GM03348 (cell line): ENCODE data around the gene ARHGAP19.

Experiments
- DNase-seq: peaks from one replicate; pipeline ENCODE4 v3.0.0; 2012; ENCODE audit warnings: low spot score

ARHGAP19 gene

DNA sequence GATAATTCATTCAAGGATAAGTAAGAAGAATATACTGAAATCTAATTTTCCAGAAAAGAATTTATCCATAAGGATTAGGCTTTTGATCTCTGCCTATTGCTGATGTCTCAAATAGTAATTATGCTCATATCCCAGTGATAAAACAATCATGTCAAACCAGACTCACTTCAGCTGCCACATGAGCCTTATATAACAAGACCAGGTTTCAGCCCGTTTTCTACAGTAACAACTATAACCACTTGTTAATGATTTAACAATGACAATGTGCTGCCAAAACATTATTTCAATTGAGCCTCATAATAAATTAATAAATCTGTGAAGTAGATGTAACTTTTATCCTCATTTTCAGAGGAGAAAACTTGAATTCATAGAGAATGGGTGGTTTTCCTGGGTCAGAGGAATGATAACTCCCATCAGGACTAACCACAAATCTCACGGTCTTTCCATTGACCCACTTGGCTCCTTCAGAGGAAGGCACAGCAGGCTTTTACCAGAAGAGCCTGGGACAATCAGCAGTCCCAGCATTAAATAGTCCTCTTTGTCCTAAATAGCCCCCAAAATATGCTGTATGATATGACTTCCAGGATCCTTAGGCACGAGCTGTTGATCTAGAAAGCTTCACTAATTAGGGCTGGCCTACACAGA is 64.2 kb downstream of the ARHGAP19 start:
- no peak for DNase-seq

DNA sequence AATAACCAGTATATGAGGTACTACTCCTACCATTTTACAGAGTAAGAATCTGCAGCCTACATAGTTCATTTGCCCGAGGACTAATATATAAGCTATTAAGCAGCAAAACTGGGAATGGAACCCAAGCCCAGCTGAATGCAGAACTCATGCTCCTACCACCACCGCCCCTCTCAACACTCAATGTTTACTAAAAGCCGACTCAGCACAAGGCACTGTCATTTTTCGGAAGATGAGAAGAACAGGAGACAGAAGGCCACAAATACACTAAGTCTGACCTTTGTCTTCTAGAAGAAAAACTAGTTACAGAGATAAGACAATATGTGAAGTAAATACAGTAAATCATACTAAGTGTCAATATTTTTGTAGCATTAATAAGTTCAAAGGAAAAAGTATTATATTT is 66.0 kb downstream of the ARHGAP19 start:
- DNase-seq: no peak

DNA sequence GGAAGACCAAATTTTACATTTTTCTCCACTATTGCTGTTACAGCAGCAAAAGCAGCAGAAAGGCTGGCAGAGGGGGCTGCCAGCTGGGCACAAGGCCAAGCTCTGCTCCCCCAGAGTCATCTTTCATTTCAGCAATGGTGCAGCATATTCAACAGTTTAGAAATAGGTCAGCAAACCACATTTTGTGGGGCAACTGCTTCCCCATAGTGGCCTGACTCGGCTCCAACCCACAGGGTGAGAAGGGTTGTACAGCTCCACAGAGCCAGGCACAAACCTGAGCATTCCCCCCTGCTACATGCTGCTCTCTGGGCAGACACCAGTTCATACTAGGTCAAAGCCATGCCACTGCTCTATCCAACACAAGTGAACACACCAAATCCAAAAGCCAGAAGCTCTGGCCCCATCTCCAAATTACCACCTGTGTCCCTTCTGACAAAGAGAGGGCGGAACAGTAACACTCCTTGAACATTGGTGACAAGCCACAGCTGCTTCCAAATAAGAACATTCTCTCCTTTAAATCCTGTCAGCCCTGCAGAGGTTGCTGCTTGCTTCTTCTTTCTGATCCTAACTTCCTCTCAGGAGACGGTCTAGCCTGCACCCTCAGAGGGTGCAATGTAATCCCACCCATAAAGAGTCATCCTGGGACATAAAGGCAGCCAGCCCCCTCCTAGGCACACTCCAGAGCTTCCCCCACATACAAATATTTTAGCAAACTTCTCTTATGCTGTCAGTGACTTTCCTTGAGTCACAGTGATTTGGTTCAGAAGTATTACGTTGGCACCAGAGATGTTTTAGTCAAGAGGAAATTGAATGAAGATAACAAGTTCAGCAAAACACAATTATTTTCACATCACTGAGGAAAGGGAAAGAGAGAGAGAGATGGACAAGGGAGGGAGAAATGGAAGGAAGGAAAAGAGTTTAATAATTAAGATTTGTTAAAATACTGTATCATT is 67.7 kb downstream of the ARHGAP19 start:
- DNase-seq: peak; percentile 11

DNA sequence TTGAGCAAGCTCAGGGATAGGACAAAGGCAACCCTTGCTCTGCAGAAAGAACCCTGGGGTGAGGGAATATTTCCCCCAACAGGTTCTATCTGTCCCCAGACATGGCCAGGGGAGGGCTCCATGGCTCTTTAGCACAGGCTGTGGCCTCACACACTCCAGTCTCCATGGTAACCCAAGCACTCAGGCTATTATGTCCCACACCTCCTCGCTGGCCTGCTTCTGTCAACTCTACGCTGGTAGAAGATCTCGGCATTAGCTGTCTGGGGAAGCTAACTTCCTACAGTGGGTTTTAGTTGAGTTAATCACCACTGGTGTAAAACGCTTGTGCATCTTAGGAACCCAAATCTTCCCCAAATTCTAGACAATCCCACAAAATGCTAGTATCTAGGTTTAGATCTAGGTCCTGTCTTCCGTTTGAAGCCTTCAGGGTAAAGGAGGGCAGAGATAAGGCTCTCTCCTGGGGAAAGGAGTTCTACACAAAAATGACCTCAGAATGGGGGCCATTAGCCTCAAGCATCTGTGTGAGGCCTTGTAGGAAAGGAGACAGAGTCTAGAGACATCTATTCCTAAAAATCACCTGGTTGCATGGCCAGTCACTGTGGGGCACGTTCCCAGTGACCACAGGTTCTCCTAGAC is 70.0 kb downstream of the ARHGAP19 start:
- DNase-seq: no peak

DNA sequence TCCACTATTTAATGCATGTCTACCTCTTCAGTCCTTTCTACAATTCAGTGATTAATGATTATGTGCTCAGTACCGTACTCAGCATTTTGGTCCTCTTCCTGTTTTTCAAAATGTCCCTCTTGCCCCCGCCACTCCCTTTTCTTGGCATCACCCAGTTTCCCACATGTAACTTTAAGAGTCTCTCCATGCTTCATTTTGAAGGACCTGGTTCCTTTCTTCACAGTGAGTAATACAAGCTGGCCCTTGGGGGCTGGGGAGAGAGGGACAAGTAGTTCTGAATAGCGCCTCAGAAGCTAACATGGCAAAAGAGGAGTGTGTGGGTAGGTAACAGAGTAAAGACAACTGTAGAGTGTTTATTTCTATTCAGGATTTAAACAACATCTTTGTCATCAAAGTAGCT is 72.1 kb downstream of the ARHGAP19 start:
- DNase-seq: no peak

DNA sequence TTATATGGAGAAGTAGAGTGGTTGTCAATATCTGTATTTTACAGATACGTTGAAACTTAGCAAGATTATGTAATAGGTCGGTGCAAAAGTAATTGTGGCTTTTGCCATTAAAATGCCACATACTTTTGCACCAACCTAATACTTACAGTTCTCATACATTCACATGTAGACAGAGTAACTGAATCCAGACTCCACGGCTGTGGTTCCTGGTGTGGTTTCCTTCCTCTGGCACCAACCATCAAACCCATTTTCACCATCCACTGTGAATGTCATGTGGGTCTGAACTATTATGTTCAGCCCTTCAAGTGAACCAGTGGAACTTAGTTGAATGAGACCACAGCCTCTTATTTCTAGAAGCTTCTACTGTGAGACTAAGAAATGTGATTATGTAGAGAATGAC is 75.1 kb downstream of the ARHGAP19 start:
- DNase-seq: no peak

DNA sequence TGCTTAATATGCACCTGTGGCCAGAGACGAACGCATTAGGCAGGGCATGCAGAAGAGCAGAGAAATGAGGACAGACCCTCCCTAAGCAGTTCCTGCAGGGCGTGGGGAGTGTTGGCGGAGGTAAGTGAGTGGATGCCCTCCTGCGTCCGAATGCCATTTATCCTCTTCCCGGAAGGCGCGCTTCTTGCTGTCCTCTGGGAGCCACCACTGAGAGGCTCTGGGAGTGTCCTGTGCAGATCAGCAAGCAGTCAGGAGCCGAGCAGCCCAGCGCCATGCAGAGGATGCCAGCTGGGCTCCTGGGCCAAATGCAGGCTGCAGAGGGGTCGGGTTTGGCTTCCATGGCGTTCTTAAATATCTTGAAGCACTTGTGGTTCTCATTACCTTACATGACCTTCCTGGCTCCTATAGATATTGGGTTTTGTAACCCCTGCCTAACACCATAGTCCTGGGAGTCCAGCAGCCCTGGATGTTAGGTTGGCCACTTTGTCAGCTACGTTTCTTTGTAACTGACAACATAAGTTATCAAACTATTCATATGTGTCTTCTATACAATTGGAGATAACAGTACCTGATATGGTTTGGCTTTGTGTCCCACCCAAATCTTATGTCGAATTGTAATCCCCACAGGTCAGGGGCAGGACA is 76.7 kb downstream of the ARHGAP19 start:
- no peak for DNase-seq

DNA sequence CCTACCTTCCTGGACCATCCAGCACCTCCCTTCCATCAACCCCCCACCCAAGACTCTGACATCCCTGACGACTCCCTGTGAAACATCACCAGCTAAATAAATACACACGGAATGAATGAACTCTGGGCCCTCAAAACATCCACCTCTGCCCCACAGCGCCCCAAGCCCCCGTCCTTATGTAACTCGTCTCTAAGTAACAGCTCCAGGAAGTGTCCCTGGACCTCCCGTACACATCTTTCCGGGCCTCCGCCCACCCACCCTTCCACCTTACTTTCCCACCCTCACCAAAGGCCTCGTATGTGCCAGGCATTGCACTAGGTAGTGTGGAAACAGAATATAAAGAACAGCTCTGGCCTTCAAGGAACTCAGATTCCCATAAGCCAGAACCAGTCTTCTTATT is 79.0 kb downstream of the ARHGAP19 start:
- no peak for DNase-seq

DNA sequence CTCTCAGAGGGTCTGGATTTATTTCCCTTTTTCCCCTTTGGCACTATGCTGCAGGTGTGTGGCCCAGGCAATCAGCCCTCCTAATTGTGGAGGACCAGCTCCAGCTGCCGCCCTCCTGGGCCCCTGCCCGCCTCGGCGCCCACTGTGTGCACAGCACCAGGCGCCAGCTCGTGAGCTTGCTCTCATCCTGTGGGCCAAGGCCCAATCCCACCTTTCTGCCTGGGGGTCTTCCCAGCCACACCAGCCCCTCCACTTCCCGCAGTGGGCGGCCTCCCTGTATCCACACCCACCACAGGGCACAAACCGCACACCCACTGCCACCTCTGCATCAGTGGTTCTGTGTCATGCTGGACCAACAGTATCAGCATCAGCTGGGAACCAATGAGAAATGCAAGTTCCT is 81.2 kb downstream of the ARHGAP19 start:
- no peak for DNase-seq

DNA sequence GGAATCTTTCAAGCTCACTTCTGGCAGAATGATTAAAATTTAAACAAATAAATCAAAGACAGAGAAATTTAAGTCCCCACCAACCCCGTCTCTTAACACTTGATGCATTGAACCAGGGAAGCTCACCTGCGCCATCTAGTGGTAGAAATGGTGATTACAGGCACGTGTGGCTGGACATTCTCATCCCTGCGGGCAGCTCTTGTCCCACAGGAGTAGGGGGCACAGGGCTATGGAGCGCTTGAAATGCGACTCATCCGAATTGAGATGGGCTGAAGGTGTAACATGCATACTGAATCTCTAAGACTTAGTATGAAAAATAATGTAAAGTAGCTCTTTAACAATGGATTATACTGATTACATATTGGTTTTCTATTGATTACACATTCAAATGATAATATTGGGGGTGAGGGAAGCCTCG is 81.9 kb downstream of the ARHGAP19 start:
- DNase-seq: peak; percentile 84

DNA sequence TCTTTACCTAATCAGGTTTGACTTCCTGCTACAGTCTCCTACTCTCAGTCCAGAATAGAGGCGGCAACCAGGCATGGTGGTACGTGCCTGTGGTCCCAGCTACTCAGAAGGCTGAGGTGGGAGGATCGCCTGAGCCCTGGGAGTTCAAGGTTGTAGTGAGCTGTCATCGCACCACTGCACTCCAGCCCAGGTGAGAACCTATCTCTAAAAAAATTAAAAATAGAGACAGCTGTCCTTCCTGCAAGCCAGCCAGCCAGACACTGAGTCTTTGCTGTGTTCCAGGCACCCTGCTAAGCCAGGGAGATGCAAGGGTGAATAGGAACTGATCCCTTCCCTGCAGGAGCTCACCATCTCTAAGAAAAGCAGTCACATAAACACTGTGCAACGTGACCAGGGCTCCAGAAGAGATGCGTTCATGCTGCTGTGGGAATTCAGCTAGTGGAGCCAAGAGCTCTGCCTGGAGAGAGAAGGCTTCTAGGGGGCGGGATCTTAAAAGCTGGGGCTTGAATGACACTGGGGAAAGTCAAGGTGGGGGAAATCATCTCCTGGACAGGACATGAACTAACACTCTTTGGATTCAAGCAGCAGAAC is 84.6 kb downstream of the ARHGAP19 start:
- DNase-seq: no peak

DNA sequence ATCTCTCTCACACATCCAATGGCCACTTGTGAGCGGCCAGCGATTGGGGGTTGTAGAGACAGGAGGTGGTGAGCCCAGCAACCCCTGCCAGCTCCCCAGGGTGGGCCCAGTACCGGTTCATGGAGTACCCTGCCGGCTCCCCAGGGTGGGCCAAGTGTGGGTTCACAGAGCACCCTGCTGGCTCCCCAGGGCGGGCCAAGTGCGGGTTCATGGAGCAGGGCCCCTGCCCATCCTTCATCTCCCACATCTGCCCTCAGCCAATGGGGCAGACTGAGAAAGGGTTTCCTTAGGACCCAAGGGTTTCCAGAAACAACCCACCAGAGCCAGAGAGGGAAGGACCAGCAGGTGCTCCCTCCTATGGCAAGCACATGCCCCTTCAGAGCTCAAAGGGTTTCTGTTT is 85.3 kb downstream of the ARHGAP19 start:
- DNase-seq: no peak

DNA sequence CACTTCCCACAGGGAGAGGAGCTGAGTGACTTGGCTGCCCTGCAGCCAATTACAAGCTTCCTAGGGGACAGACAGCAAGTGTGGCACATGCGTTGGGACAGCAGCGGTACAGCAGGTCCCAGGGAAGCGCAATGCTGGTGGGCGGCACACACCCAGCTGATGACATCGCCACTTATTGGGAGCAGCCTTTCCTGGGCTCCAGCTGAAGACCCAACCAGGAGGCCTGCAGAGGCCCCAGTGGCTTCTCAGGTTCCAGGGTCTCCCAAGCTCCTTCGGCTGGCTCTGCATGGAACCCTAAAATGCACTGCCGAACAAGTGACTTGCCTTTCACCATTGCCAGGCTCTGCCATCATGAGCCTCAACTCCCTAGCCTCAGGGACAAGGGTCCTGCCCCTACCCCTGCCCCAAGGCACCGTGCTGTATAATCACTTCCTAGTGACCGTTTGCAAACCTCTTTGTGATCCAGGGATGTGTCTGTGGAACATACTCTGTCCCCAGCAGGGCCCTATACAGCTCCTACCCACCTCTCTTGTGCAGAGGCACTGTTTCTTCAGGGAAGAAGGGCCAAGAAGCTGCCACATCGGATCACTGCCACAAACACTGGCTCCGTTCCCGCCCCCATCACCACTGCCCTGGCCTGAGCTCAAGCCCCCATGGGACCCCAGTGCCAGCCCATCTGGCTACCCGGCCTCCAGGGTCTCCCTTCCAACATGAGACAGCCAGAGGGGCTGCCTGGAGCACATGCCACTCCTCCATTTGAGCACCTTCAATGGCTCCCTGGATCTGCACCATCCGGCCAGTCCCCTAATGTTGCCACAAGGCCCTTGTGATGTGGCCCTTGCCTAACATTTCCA is 87.4 kb downstream of the ARHGAP19 start:
- DNase-seq: no peak

DNA sequence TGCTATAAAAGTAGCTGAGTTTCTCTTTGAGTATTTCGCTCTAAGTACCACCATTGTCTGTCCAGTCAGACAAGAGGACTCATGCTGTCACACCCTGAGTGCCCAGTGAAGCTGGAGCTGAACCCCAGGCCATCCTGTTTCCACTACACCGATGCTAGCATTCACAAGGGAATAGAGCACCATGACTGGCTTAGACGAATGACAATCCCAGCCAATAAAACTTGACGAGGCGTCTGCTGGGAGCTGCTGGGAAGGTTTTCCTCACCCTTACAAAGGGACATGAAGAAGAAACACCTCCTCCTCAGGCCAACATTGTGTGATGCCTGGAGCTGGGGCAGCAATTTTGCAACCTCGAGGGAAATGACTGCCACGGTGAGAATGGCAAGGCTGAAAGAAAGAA is 89.2 kb downstream of the ARHGAP19 start:
- no peak for DNase-seq

DNA sequence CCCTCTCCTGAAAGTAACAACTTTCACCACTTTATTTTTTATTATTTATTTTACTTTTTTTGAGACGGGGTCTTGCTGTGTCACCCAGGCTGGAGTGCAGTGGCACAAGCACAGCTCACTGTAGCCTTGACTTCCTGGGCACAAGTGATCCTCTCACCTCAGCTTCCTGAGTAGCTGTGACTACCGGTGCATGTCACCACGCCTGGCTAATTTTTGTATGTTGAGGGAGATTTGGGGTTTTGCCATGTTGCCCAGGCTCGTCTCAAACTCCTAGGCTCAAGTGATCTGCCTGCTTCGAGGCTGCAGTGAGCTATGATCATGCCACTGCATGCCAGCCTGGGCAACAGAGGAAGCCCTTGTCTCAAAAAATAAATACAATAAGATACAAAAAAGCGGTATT is 91.8 kb downstream of the ARHGAP19 start:
- DNase-seq: no peak

DNA sequence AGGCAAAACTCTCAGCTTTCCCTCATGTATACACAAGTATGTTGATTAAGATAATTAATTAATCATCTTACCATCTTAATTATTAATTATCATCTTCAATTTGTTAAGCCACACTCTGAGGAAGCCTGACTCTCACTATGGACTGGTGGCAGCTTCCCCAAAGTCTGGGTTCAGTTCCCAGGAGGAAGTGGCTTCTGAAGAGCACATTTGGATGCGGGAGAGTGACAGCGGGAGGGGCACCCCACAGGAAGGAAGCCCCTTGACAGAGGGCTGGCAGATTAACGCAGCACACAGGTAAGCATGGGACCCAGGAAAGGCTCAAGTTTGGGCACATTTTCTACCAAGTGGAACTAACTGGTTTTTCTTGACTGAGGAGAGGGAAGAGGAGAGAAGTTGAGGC is 93.3 kb downstream of the ARHGAP19 start:
- no peak for DNase-seq

DNA sequence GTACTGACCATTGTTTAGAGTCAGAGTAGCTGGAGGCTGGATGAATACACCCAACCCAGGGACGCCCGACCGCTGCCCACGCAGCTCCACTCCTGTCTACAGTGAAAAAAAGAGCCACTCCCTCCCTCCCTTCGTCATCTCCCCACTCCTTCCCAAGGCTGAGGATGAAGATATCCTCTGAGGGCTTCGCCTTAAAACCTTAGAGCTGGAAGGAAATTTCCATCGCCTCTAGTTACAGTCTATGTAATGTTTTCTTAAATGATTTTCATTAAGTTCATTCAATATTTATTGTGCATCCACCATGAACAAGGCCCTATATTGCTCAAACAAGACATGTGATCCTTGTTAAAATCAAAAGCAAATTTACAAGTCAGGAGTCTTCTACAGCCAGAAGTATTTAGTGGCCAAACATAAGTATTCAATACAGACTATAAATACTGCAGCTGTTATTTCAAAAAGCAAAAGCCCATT is 95.4 kb downstream of the ARHGAP19 start:
- no peak for DNase-seq

DNA sequence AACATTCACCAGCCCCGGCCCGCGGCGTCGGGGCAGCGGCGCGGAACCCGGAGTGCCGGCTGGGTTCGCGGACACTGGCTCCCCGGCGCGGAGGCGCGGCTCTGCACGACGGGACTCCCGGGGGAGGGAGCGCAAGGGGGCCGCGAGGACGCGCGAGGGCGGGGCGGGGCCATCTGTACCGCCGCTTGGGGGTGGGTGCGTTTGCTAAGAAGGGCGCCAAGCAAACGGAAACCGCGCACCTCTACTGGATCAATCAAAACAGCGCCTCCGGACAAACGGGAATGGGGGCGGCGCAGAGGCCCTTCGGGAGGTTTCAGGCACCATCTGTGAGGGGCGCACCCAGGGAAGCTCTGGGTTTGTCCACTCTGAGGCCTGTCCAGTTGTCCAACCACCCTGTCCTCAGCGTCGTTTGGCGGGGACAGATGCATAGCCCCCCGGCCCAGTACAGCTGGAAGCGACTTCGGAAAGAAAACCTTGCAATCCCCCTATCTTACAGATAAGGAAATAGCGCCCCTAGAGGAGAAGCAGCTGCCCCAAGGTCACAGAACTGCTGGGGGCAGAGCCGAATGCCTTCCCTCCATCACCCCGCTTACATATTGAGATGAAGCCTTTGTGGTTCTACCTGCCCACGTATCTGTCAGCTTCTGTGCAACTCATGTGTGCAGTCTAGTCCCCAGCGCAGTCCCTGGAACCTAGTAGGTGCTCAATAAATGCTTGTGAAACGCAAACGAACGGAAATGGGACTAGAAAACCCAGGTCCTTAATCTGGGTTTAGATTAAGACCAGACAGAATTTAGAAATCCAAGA is 96.0 kb downstream of the ARHGAP19 start:
- peak; percentile 78 for DNase-seq

DNA sequence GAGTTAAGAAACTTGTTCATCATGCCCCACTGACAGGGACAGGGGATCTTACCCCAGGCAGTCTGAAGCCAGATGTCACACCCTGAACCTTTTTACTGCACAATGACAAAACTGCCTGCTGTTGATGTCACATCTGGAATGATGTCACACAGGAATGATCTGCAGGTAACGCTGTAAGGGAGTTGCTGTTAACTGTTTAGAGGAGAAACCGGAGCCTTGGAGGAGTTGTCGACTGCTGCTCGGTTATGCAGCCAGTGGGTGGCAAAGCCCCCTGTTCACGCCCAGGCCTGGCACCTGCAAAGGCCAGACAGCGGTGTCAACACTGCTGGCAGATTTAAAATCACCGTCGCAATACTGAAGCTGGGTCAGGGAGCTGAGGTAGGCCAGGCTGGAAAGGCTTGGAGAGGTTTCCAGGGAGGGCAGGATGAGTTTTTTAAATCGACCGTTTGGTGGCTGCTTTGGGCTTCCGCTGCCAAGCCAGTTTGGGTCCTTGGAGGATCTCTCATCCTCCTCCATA is 96.7 kb downstream of the ARHGAP19 start:
- DNase-seq: no peak

DNA sequence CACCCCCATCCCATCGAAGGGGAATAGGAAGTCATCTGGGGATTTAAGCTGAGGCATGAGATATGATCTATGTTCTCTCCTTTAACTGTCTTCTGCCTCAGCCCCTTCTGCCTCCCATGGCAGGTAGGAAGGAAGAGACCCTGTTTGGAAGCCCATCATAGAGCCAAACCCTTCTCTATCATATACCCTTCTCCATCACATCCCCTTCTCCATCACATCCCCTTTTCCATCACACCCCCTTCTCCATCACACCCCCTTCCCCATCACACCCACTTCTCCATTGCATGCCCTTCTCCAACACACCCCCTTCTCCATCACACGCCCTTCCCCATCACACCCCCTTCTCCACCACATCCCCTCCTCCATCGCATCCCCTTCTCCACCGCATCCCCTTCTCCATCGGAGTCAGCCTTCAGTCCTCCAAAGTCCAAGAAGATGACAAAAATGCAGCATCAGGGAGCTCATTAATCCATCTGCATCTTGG is 99.4 kb downstream of the ARHGAP19 start:
- DNase-seq: no peak
